HEK293 (cell line): ENCODE measurements around the gene BNIPL.
A peak's percentile ranks its signal among the peaks of the same experiment; 100 is the strongest.

Experiments used
- CTCF ChIA-PET: fragments of 350-600 bp; formaldehyde crosslinking; extraction: SDS; loops from one replicate; lab custom pipeline; 2021; ENCODE audit warnings: antibody characterized with exemption; lab: Yijun Ruan, JAX
- POLR2A ChIA-PET: fragments of 300-600 bp; formaldehyde crosslinking; extraction: SDS; loops from one replicate; lab custom pipeline; 2020; ENCODE audit warnings: antibody characterized with exemption, inconsistent platforms; lab: Yijun Ruan, JAX
- H3K27ac ChIP-seq: fragments of 200-500 bp; sonication (Bioruptor generic); 2 replicates; pipeline ENCODE4 v1.5.1; 2014; ENCODE audit warnings: low read depth, low read length, control low read depth, inconsistent platforms; ENCODE audit errors: extremely low read depth
- H3K36me3 ChIP-seq, 2 experiments: fragments of 200-500 bp in 1 of 2; sonication (Bioruptor generic) in 1 of 2; 1 replicate in 1 of 2; 2 replicates in 1 of 2; pipeline ENCODE4 v1.5.1; 2014 to 2017; ENCODE audit warnings: inconsistent platforms in 2 of 2, low read length in 2 of 2; ENCODE audit not compliant: control insufficient read depth in 2 of 2, insufficient read depth in 1 of 2
- H3K4me1 ChIP-seq: fragments of 200-500 bp; sonication (Bioruptor generic); 2 replicates; pipeline ENCODE4 v1.5.1; 2014; ENCODE audit warnings: mild to moderate bottlenecking, low read length, inconsistent platforms; ENCODE audit not compliant: control insufficient read depth, insufficient read depth
- H3K4me3 ChIP-seq: 2 replicates; pipeline ENCODE4 v1.5.1; 2011; ENCODE audit warnings: low read depth, mild to moderate bottlenecking, control low read depth, low read length, moderate library complexity
- H3K9me3 ChIP-seq: fragments of 200-500 bp; sonication (Bioruptor generic); 2 replicates; pipeline ENCODE4 v1.5.1; 2014; ENCODE audit warnings: low read depth, low read length, inconsistent platforms; ENCODE audit not compliant: control insufficient read depth, insufficient read depth
- EGR2 ChIP-seq: fragments of 450-650 bp; formaldehyde crosslinking; IDR thresholded peaks from 2 replicates; pipeline ENCODE4 v1.5.1; 2016; ENCODE audit warnings: low read depth, missing biosample characterization, missing genetic modification characterization
- GLIS2 ChIP-seq: fragments of 450-650 bp; formaldehyde crosslinking; IDR thresholded peaks from 2 replicates; pipeline ENCODE4 v1.5.1; 2016; ENCODE audit warnings: missing biosample characterization, missing genetic modification characterization
- IKZF3 ChIP-seq: fragments of 450-650 bp; IDR thresholded peaks from 2 replicates; pipeline ENCODE4 v1.5.0; 2018; ENCODE audit warnings: missing biosample characterization, mild to moderate bottlenecking, missing genetic modification characterization, moderate library complexity
- MZF1 ChIP-seq: fragments of 450-650 bp; formaldehyde crosslinking; IDR thresholded peaks from 2 replicates; pipeline ENCODE4 v1.5.1; 2017; ENCODE audit warnings: missing biosample characterization, missing genetic modification characterization, borderline replicate concordance
- REPIN1 ChIP-seq: fragments of 450-650 bp; formaldehyde crosslinking; IDR thresholded peaks from 2 replicates; pipeline ENCODE4 v1.5.1; 2017; ENCODE audit warnings: missing biosample characterization, missing genetic modification characterization, low read depth
- ZBTB1 ChIP-seq: fragments of 450-650 bp; formaldehyde crosslinking; IDR thresholded peaks from 2 replicates; pipeline ENCODE4 v1.5.1; 2016; ENCODE audit warnings: missing biosample characterization, missing genetic modification characterization
- ZBTB17 ChIP-seq: fragments of 450-650 bp; formaldehyde crosslinking; IDR thresholded peaks from 2 replicates; pipeline ENCODE4 v1.5.1; 2016; ENCODE audit warnings: missing biosample characterization, missing genetic modification characterization
- ZNF112 ChIP-seq: fragments of 450-650 bp; formaldehyde crosslinking; IDR thresholded peaks from 2 replicates; pipeline ENCODE4 v1.5.0; 2017; ENCODE audit warnings: missing biosample characterization, missing genetic modification characterization
- ZNF121 ChIP-seq: fragments of 450-650 bp; formaldehyde crosslinking; IDR thresholded peaks from 2 replicates; pipeline ENCODE4 v1.5.1; 2016; ENCODE audit warnings: missing biosample characterization, missing genetic modification characterization
- ZNF473 ChIP-seq: fragments of 450-650 bp; formaldehyde crosslinking; IDR thresholded peaks from 2 replicates; pipeline ENCODE4 v1.5.1; 2017; ENCODE audit warnings: missing biosample characterization, missing genetic modification characterization
- ZNF555 ChIP-seq: fragments of 450-650 bp; formaldehyde crosslinking; conservative IDR thresholded peaks from 2 replicates; pipeline ENCODE4 v1.5.1; 2017; ENCODE audit warnings: missing biosample characterization, mild to moderate bottlenecking, missing genetic modification characterization, inconsistent platforms
- ZNF558 ChIP-seq: fragments of 450-650 bp; formaldehyde crosslinking; IDR thresholded peaks from 2 replicates; pipeline ENCODE4 v1.5.1; 2016; ENCODE audit warnings: missing biosample characterization, missing genetic modification characterization
- ZNF843 ChIP-seq: fragments of 450-650 bp; formaldehyde crosslinking; IDR thresholded peaks from 2 replicates; pipeline ENCODE4 v1.5.1; 2016; ENCODE audit warnings: missing biosample characterization, missing genetic modification characterization
- ZSCAN30 ChIP-seq: fragments of 450-650 bp; IDR thresholded peaks from 2 replicates; pipeline ENCODE4 v1.5.1; 2018; ENCODE audit warnings: missing biosample characterization, mild to moderate bottlenecking, missing genetic modification characterization, moderate library complexity
- TF ChIP-seq, protein P1 (sequence below): fragments of 450-650 bp; formaldehyde crosslinking; IDR thresholded peaks from 2 replicates; pipeline ENCODE4 v1.5.1; 2016; ENCODE audit warnings: missing biosample characterization, missing genetic modification characterization
- TF ChIP-seq, protein P2 (sequence below): fragments of 450-650 bp; formaldehyde crosslinking; IDR thresholded peaks from 2 replicates; pipeline ENCODE4 v1.5.1; 2016; ENCODE audit warnings: missing biosample characterization, missing genetic modification characterization
- TF ChIP-seq, protein P3 (sequence below): IDR thresholded peaks from 2 replicates; pipeline ENCODE4 v1.6.1; 2011; ENCODE audit warnings: mild to moderate bottlenecking, low read depth, low read length, borderline replicate concordance

Gene BNIPL

DNA sequence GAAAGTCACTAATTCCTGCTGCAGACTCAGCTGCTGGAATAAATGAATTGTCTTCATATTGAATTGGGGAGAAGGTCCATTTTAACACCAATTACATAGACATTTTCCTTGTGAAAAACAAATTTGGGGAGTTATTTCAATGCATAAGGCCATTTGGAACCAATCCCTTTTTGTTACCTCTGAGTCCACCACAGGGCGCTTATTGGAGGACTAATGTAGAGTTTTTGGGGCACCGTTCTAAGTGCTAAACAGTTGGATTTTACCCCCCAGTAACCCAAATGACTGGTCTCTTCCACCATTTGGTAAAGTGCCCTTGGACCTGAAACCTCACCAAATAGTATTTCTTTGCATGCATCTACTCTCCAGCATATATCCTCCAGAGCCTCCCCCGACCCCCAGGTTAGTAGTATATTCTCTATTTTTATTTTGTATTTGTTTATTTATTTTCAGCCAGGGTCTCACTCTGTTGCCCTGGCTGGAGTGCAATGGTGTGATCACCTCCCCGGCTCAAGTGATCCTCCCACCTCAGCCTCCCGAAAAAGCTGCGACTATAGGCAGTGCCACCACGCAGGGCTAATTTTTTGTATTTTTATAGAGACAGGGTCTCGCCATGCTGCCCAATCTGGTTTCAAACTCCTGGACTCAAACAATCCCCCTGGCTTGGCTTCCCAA, 26.6 kb upstream of the BNIPL start:
- Histone ChIP-seq H3K36me3 (peaks cover 0 to 3% of the 10 kb centered on the region in 2 experiments; a peak in 1 of 3 replicates), H3K27ac (no peak overlapping the region), H3K9me3 (no peaks in the 10 kb centered on the region), H3K4me1 (0 out of 2 replicates have a peak, but pooled peaks cover 3% of the 10 kb centered on the region), H3K4me3 (no peak overlapping the region)
- ChIA-PET POLR2A (interaction anchor here (0.7 kb wide), 2 partner anchors 11 to 321 kb away, joined by 3 to 7 read pairs; no protein-coding TSS in a partner anchor), CTCF (interaction anchor here (1.4 kb wide), 1 partner anchor 50 kb away, joined by 4 read pairs; the partner anchor contains the start of gene CDC42SE1)
- no peak for TF ChIP-seq ZNF843
- no peak for TF ChIP-seq ZNF112 (tag by site-specific recombination)
- TF ChIP-seq GLIS2 (tag by site-specific recombination) = no peak
- no peak for TF ChIP-seq ZNF473
- TF ChIP-seq, protein P1, sequence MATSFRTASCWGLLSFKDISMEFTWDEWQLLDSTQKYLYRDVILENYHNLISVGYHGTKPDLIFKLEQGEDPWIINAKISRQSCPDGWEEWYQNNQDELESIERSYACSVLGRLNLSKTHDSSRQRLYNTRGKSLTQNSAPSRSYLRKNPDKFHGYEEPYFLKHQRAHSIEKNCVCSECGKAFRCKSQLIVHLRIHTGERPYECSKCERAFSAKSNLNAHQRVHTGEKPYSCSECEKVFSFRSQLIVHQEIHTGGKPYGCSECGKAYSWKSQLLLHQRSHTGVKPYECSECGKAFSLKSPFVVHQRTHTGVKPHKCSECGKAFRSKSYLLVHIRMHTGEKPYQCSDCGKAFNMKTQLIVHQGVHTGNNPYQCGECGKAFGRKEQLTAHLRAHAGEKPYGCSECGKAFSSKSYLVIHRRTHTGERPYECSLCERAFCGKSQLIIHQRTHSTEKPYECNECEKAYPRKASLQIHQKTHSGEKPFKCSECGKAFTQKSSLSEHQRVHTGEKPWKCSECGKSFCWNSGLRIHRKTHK (tag by site-specific recombination) = no peak
- no peak for TF ChIP-seq ZNF555 (tag by site-specific recombination)
- no peak for TF ChIP-seq ZBTB1
- no peak for TF ChIP-seq EGR2 (tag by site-specific recombination)
- no peak for TF ChIP-seq REPIN1
- peak; percentile 88 for TF ChIP-seq ZNF121
- TF ChIP-seq, protein P2, sequence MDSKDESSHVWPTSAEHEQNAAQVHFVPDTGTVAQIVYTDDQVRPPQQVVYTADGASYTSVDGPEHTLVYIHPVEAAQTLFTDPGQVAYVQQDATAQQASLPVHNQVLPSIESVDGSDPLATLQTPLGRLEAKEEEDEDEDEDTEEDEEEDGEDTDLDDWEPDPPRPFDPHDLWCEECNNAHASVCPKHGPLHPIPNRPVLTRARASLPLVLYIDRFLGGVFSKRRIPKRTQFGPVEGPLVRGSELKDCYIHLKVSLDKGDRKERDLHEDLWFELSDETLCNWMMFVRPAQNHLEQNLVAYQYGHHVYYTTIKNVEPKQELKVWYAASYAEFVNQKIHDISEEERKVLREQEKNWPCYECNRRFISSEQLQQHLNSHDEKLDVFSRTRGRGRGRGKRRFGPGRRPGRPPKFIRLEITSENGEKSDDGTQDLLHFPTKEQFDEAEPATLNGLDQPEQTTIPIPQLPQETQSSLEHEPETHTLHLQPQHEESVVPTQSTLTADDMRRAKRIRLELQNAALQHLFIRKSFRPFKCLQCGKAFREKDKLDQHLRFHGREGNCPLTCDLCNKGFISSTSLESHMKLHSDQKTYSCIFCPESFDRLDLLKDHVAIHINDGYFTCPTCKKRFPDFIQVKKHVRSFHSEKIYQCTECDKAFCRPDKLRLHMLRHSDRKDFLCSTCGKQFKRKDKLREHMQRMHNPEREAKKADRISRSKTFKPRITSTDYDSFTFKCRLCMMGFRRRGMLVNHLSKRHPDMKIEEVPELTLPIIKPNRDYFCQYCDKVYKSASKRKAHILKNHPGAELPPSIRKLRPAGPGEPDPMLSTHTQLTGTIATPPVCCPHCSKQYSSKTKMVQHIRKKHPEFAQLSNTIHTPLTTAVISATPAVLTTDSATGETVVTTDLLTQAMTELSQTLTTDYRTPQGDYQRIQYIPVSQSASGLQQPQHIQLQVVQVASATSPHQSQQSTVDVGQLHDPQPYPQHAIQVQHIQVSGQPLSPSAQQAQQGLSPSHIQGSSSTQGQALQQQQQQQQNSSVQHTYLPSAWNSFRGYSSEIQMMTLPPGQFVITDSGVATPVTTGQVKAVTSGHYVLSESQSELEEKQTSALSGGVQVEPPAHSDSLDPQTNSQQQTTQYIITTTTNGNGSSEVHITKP = 0 out of 2 replicates have a peak, but pooled peaks have one; percentile 6
- TF ChIP-seq, protein P3, sequence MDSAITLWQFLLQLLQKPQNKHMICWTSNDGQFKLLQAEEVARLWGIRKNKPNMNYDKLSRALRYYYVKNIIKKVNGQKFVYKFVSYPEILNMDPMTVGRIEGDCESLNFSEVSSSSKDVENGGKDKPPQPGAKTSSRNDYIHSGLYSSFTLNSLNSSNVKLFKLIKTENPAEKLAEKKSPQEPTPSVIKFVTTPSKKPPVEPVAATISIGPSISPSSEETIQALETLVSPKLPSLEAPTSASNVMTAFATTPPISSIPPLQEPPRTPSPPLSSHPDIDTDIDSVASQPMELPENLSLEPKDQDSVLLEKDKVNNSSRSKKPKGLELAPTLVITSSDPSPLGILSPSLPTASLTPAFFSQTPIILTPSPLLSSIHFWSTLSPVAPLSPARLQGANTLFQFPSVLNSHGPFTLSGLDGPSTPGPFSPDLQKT = no peak

DNA sequence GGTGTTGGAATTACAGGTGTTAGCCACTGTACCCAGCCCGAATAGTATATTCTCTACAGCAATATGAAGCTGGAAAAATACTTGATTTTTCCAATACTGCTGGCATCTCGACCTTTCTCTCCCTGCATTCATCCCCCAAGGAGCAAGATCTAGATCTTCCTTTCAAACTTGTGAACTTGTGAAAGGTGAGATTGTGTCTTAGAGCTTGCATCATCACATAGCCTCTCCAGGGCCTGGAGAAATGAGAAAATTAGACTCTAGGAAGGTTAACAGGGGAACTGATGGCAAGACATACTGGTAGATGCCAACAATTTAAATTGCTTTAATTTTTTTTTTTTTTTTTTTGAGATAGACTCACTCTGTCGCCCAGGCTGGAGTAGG, 26.1 kb upstream of the BNIPL start:
- H3K36me3 ChIP-seq = peaks cover 0 to 3% of the 10 kb centered on the region in 2 experiments; a peak in 1 of 3 replicates
- 0 out of 2 replicates have a peak, but pooled peaks cover 3% of the 10 kb centered on the region for H3K4me1 ChIP-seq

More for the DNA sequence above, 26.1 kb upstream of the BNIPL start:
- ChIA-PET CTCF (interaction anchor here (1.0 to 1.6 kb wide), 3 partner anchors 14 to 49 kb away, joined by 4 to 6 read pairs (median 4); partner anchors contain the start of gene CDC42SE1), POLR2A (interaction anchor here (0.7 kb wide), 2 partner anchors 10 to 320 kb away, joined by 3 to 7 read pairs; no protein-coding TSS in a partner anchor)
- Histone ChIP-seq H3K9me3 (no peaks in the 10 kb centered on the region), H3K27ac (no peak overlapping the region), H3K4me3 (no peak overlapping the region)
- TF ChIP-seq ZNF558 (tag by site-specific recombination) (no peak), ZBTB17 (tag by site-specific recombination) (0 out of 2 replicates have a peak, but pooled peaks have one; percentile 10), ZSCAN30 (tag by site-specific recombination) (no peak), REPIN1 (no peak), MZF1 (tag by site-specific recombination) (no peak; the same call in 1 of the 2 replicates), IKZF3 (tag by site-specific recombination) (peak; percentile 59; the same call in 1 of the 2 replicates)
